K562 (cell line): Measurements from ENCODE around the gene RAPGEF5. TPM values are rescaled to one million over a fixed set of nuclear protein-coding genes. Genes with fewer than 3 reads are reported as not detected.

ENCODE experiments used
- ATAC-seq: fragments of 200-7000 bp; cut with Tn5 transposase; 3 replicates; pipeline ENCODE4 v1.9.1; 2020; ENCODE audit warnings: moderate library complexity
- BruUV-seq: library from RNA; stranded (reverse); fragments of 400-500 nt; replicated peaks from 2 replicates; lab custom pipeline; 2021; lab: Mats Ljungman, UMichigan
- CTCF ChIA-PET: fragments of 300-600 bp; formaldehyde crosslinking; extraction: SDS; loops from one replicate; lab custom pipeline; 2021; ENCODE audit warnings: low intra/inter-chr PET ratio; lab: Yijun Ruan, JAX
- POLR2A ChIA-PET: fragments of 300-600, 350-650 bp; sonication (Branson Sonifier 250); formaldehyde crosslinking; extraction: SDS; loops from one replicate; lab custom pipeline; 2021; ENCODE audit warnings: antibody characterized with exemption, inconsistent platforms; lab: Yijun Ruan, JAX
- DNase-seq, 4 experiments: peaks; one replicate each; pipeline versions ENCODE4 v3.0.0 to v3.0.0-alpha.2; 2011 to 2018; ENCODE audit warnings: low spot score in 3 of 4, mixed read lengths in 3 of 4; ENCODE audit errors: extremely low read depth in 1 of 4
- FAIRE-seq: peaks from 2 replicates; lab custom pipeline; 2011; peaks lifted over from hg19 to GRCh38; lab: Jason Lieb, UNC
- H2AFZ ChIP-seq: 2 replicates; pipeline ENCODE4 v1.6.0; 2011; ENCODE audit warnings: low read depth, low read length, control low read depth, inconsistent platforms
- H3K27ac ChIP-seq: fragments of 200-600 bp; 3 replicates; pipeline ENCODE4 v1.8.0; 2011; ENCODE audit warnings: low read depth, mild to moderate bottlenecking, control low read depth, inconsistent platforms, low read length, moderate library complexity, mixed read lengths; ENCODE audit errors: extremely low read depth
- H3K27me3 ChIP-seq, 2 experiments: fragments of 300-600 bp in 1 of 2; 2 replicates in 1 of 2; 3 replicates in 1 of 2; pipeline versions ENCODE4 v1.6.0 to v1.8.0; 2011; ENCODE audit warnings: inconsistent platforms in 2 of 2, low read length in 2 of 2, mild to moderate bottlenecking in 1 of 2, mixed read lengths in 1 of 2, moderate library complexity in 1 of 2; ENCODE audit not compliant: control insufficient read depth in 2 of 2, insufficient read depth in 2 of 2
- H3K36me3 ChIP-seq: fragments of 300-600 bp; 3 replicates; pipeline ENCODE4 v1.8.0; 2011; ENCODE audit warnings: mild to moderate bottlenecking, low read length, inconsistent platforms; ENCODE audit not compliant: control insufficient read depth, insufficient read depth
- H3K4me1 ChIP-seq, 2 experiments: fragments of 200-600 bp in 1 of 2; replicated peaks in 1 of 2; 2 replicates in 1 of 2; 3 replicates in 1 of 2; pipeline versions ENCODE4 v1.5.1 to v1.8.0; 2011; ENCODE audit warnings: inconsistent platforms in 2 of 2, low read length in 2 of 2, mild to moderate bottlenecking in 1 of 2, mixed read lengths in 1 of 2, moderate library complexity in 1 of 2; ENCODE audit not compliant: control insufficient read depth in 2 of 2, insufficient read depth in 2 of 2
- H3K4me2 ChIP-seq: 2 replicates; pipeline ENCODE4 v1.6.1; 2011; ENCODE audit warnings: low read length, control low read depth, inconsistent platforms, mixed read lengths; ENCODE audit not compliant: insufficient read depth
- H3K4me3 ChIP-seq: fragments of 200-600 bp; sonication (generic), shearing (Covaris generic); 2 replicates; pipeline ENCODE4 v1.5.1; 2016; ENCODE audit warnings: control low read depth, inconsistent platforms
- H3K79me2 ChIP-seq: fragments of 200-600 bp; 3 replicates; pipeline ENCODE4 v1.8.0; 2011; ENCODE audit warnings: low read length, inconsistent platforms; ENCODE audit not compliant: control insufficient read depth, insufficient read depth
- H3K9ac ChIP-seq, 2 experiments: 2 replicates each; pipeline versions ENCODE4 v1.6.0 to v1.6.1; 2011; ENCODE audit warnings: low read depth in 2 of 2, low read length in 2 of 2, control low read depth in 1 of 2, inconsistent platforms in 1 of 2, mild to moderate bottlenecking in 1 of 2, mixed read lengths in 1 of 2; ENCODE audit not compliant: insufficient read depth in 1 of 2
- H3K9me1 ChIP-seq: one replicate; pipeline ENCODE4 v1.6.0; 2011; ENCODE audit warnings: inconsistent platforms, mild to moderate bottlenecking, low read length, moderate library complexity; ENCODE audit not compliant: control insufficient read depth, insufficient read depth
- H3K9me3 ChIP-seq: replicated peaks from 2 replicates; pipeline ENCODE4 v1.5.1; 2011; ENCODE audit warnings: low read depth, low read length, inconsistent platforms; ENCODE audit not compliant: control insufficient read depth, insufficient read depth
- H4K20me1 ChIP-seq: replicated peaks from 2 replicates; pipeline ENCODE4 v1.6.1; 2011; ENCODE audit warnings: low read length, inconsistent platforms, mixed read lengths; ENCODE audit not compliant: control insufficient read depth, insufficient read depth
- CHCHD3 ChIP-seq: fragments of 250-450 bp; sonication (Bioruptor Pico); IDR thresholded peaks from 2 replicates; pipeline ENCODE4 v2.1.2; 2022; ENCODE audit warnings: mild to moderate bottlenecking
- MCM5 ChIP-seq: fragments of 450-650 bp; IDR thresholded peaks from 2 replicates; pipeline ENCODE4 v1.6.1; 2016; ENCODE audit warnings: low read depth
- PML ChIP-seq: IDR thresholded peaks from 2 replicates; pipeline ENCODE4 v1.6.1; 2012; ENCODE audit warnings: low read length, inconsistent platforms
- PREB ChIP-seq: sonication (generic); formaldehyde crosslinking; IDR thresholded peaks from 2 replicates; pipeline ENCODE4 v1.8.1; 2023; ENCODE audit warnings: mild to moderate bottlenecking, missing genetic modification reagents
- RBBP5 ChIP-seq: fragments of 200-600 bp; sonication (generic); IDR thresholded peaks from 2 replicates; pipeline ENCODE4 v1.6.1; 2012; ENCODE audit warnings: borderline replicate concordance, mild to moderate bottlenecking, low read length, control low read depth, inconsistent platforms; ENCODE audit not compliant: insufficient read depth, poor library complexity, severe bottlenecking
- RFX5 ChIP-seq: IDR thresholded peaks from 2 replicates; pipeline ENCODE4 v1.6.1; 2011; ENCODE audit warnings: low read depth, mild to moderate bottlenecking, improper control_type of control experiment, low read length
- SREBF1 ChIP-seq: fragments of 150-350 bp; IDR thresholded peaks from 2 replicates; pipeline ENCODE4 v1.6.1; 2014; ENCODE audit warnings: antibody characterized with exemption, low read depth, low read length, borderline replicate concordance
- USF2 ChIP-seq: sonication (generic); formaldehyde crosslinking; IDR thresholded peaks from 2 replicates; pipeline ENCODE4 v1.5.0; 2020; ENCODE audit warnings: missing genetic modification reagents
- ZBTB12 ChIP-seq: fragments of 250-450 bp; sonication (Bioruptor Pico); IDR thresholded peaks from 2 replicates; pipeline ENCODE4 v1.4.0; 2020
- ZBTB43 ChIP-seq: sonication (generic); formaldehyde crosslinking; IDR thresholded peaks from 2 replicates; pipeline ENCODE4 v1.8.0; 2023; ENCODE audit warnings: mild to moderate bottlenecking, missing genetic modification reagents
- ZNF639 ChIP-seq, 2 experiments: fragments of 200-800 bp in 1 of 2; sonication (Bioruptor generic) in 1 of 2; sonication (generic) in 1 of 2; formaldehyde crosslinking in 1 of 2; IDR thresholded peaks in 1 of 2; conservative IDR thresholded peaks in 1 of 2; 2 replicates each; pipeline versions ENCODE4 v1.5.0 to v1.6.1; 2016 to 2020; ENCODE audit warnings: missing compliant biosample characterization in 1 of 2, missing genetic modification characterization in 1 of 2, missing genetic modification reagents in 1 of 2
- ZNF780A ChIP-seq: fragments of 250-450 bp; sonication (Bioruptor Pico); IDR thresholded peaks from 2 replicates; pipeline ENCODE4 v1.5.0; 2021; ENCODE audit warnings: mild to moderate bottlenecking
- WGBS: fragments of 100-300 bp; shearing (Covaris generic); methylation state at CpG from one replicate; pipeline ENCODE4 v1.1.6; 2016; ENCODE audit warnings: low coverage, mixed read lengths; ENCODE audit not compliant: insufficient coverage; ENCODE audit errors: missing lambda C conversion rate; 5-methylcytosine and 5-hydroxymethylcytosine counted together
- in situ Hi-C: fragments of 300-500 bp; cut with MboI; formaldehyde crosslinking; loops from 4 replicates; pipeline ENCODE4 v1.15.0; 2018; ENCODE audit warnings: inconsistent platforms, mixed read lengths
- intact Hi-C: fragments of 100-400 bp; cut with micrococcal nuclease; formaldehyde crosslinking; loops from 2 replicates; pipeline ENCODE4 v1.14.2; 2022
- polyA plus RNA-seq, 8 experiments: library from polyadenylated mRNA; depleted of rRNA in 4 of 8; stranded (reverse) in 5 of 8; unstranded in 3 of 8; fragments of >200 nt; fragmentation: Nextera tagmentation in 2 of 8; fragmentation: Illumina TruSeq in 1 of 8; extraction: Ambion mirVana in 2 of 8; extraction: Trizol in 1 of 8; gene quantifications; 2 replicates each; pipeline versions ENCODE4 v1.2.1 to v1.2.3, GENCODE V29; 2011 to 2014; ENCODE audit warnings: inconsistent platforms in 1 of 8, missing spikeins in 1 of 8
- total RNA-seq, 7 experiments: library from RNA; depleted of rRNA in 6 of 7; stranded (reverse); fragments of >200 nt in 6 of 7; fragmentation: Illumina TruSeq in 2 of 7; extraction: Trizol in 2 of 7; gene quantifications; 2 replicates each; pipeline versions ENCODE4 v1.2.1 to v1.2.3, GENCODE V29; 2011 to 2021; ENCODE audit warnings: low replicate concordance in 1 of 7

RAPGEF5 gene
- total and polyA plus RNA-seq, 9 of the 15 experiments (the other 6 are each of a cell fraction or from before 2014, with no cell fraction given): 0.39 to 2.0 (median 1.1) TPM

- DNase-seq (no peak), FAIRE-seq (no peak), ATAC-seq (no peak)
- in situ Hi-C loops: no loop called here
- Histone ChIP-seq H3K79me2 (no peaks in the 10 kb centered on the region), H3K27me3 (peaks cover 0 to 5% of the 10 kb centered on the region in 2 experiments; a peak in 1 of 5 replicates), H3K9me3 (no peaks in the 10 kb centered on the region), H2AFZ (no peak overlapping the region), H3K36me3 (no peaks in the 10 kb centered on the region), H3K4me1 (no peaks in the 10 kb centered on the region), H3K4me2 (no peak overlapping the region), H3K27ac (no peak overlapping the region), H3K9me1 (no peaks in the 10 kb centered on the region), H3K4me3 (no peak overlapping the region), H3K9ac (no peak overlapping the region), H4K20me1 (no peaks in the 10 kb centered on the region)
- intact Hi-C loops: no loop called here
- POLR2A ChIA-PET: interaction anchor here (0.5 to 1.1 kb wide), 2 partner anchors 11 to 394 kb away, joined by 3 to 4 read pairs; no protein-coding TSS in a partner anchor
- BruUV-seq: no TSS peak
- 46% methylated on average over 9 of the region's 9 CpGs for WGBS
- CTCF ChIA-PET: no interaction called here
- TF ChIP-seq USF2 (CRISPR knock-in tag): no peak
- TF ChIP-seq ZBTB12: no peak
- no peak for TF ChIP-seq MCM5
- no peak for TF ChIP-seq RBBP5
- TF ChIP-seq RFX5: no peak
- TF ChIP-seq ZNF639 (CRISPR knock-in tag; conservative IDR thresholded peaks at IDR 0.05 in 1 of 2, IDR thresholded peaks at IDR 0.05 in 1 of 2): no peak
- TF ChIP-seq ZNF780A (CRISPR knock-in tag): no peak
- TF ChIP-seq ZBTB43 (CRISPR knock-in tag): no peak
- no peak for TF ChIP-seq CHCHD3
- TF ChIP-seq SREBF1: no peak
- TF ChIP-seq PREB: no peak
- TF ChIP-seq PML: no peak
Observed at GRCh38 chr7:22195397-22196172, 161.4 kb downstream of the RAPGEF5 start.
